H1 (cell line): ENCODE results near the gene CST8.

Experiments
- POLR2A ChIP-seq, 2 experiments: IDR thresholded peaks; 1 replicate in 1 of 2; 2 replicates in 1 of 2; pipeline ENCODE4 v1.6.1; 2011; ENCODE audit warnings: low read depth in 2 of 2, low read length in 2 of 2, mild to moderate bottlenecking in 2 of 2; ENCODE audit errors: control extremely low read depth in 1 of 2
- RXRA ChIP-seq: IDR thresholded peaks from 2 replicates; pipeline ENCODE4 v1.6.1; 2011; ENCODE audit warnings: low read depth, mild to moderate bottlenecking, low read length, moderate library complexity; ENCODE audit not compliant: insufficient read depth
- SUZ12 ChIP-seq: fragments of 200-600 bp; sonication (generic); IDR thresholded peaks from 2 replicates; pipeline ENCODE4 v1.6.1; 2012; ENCODE audit warnings: mild to moderate bottlenecking, inconsistent platforms, low read length, moderate library complexity, mixed read lengths
- ZNF274 ChIP-seq: IDR thresholded peaks from 2 replicates; pipeline ENCODE4 v1.7.0; 2012; ENCODE audit warnings: low read length, borderline replicate concordance; ENCODE audit errors: extremely low read depth
- TF ChIP-seq, protein P1 (sequence below), 3 experiments: IDR thresholded peaks; 1 replicate in 2 of 3; 2 replicates in 1 of 3; pipeline versions ENCODE4 v1.5.1 to v1.6.1; 2011; ENCODE audit warnings: low read length in 3 of 3, mild to moderate bottlenecking in 3 of 3, inconsistent platforms in 2 of 3, low read depth in 1 of 3, moderate library complexity in 1 of 3; ENCODE audit not compliant: insufficient read depth in 1 of 3; ENCODE audit errors: control extremely low read depth in 1 of 3

DNA sequence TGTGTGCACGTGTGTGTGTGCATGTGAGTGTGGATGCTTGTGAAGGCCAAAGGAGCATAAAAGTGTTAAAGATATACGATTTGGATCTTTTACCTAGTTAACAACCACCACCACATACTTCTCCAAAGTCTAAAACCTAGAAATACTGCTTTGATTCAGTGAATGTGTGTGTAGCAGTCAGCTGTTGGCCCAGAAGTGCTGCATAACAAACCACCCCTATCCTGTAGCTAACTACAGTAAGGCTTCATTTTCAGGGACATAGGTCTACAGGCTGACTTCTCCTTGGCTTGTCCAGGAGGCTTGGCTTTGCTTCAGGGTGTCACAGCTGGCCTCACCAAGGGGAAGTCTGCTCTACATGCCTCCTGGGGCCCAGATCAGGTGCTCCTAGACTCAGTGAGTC, 2.4 kb upstream of the CST8 start:
- TF ChIP-seq POLR2A (IDR thresholded peaks at IDR 0.05; ENCODE audit: control extremely low read depth in 1 of 2, low read depth in 2 of 2, low read length in 2 of 2) (no peak), SUZ12 (no peak), ZNF274 (no peak), RXRA (no peak)
- TF ChIP-seq, protein P1, sequence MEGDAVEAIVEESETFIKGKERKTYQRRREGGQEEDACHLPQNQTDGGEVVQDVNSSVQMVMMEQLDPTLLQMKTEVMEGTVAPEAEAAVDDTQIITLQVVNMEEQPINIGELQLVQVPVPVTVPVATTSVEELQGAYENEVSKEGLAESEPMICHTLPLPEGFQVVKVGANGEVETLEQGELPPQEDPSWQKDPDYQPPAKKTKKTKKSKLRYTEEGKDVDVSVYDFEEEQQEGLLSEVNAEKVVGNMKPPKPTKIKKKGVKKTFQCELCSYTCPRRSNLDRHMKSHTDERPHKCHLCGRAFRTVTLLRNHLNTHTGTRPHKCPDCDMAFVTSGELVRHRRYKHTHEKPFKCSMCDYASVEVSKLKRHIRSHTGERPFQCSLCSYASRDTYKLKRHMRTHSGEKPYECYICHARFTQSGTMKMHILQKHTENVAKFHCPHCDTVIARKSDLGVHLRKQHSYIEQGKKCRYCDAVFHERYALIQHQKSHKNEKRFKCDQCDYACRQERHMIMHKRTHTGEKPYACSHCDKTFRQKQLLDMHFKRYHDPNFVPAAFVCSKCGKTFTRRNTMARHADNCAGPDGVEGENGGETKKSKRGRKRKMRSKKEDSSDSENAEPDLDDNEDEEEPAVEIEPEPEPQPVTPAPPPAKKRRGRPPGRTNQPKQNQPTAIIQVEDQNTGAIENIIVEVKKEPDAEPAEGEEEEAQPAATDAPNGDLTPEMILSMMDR (IDR thresholded peaks at IDR 0.05; ENCODE audit: control extremely low read depth in 1 of 3, insufficient read depth in 1 of 3, low read depth in 1 of 3, low read length in 3 of 3): no peak
